Eye (tissue), 1 donor: ENCODE results near the gene TAF11L2.
"Not testable (repeated sequence)": the region's sequence is repeated elsewhere in the genome, so short reads cannot be mapped to it uniquely, and the experiment has no call there.

ENCODE experiments used
- DNase-seq: peaks from one replicate; pipeline ENCODE4 v3.0.0-alpha.2; 2015

TAF11L2 gene

DNA sequence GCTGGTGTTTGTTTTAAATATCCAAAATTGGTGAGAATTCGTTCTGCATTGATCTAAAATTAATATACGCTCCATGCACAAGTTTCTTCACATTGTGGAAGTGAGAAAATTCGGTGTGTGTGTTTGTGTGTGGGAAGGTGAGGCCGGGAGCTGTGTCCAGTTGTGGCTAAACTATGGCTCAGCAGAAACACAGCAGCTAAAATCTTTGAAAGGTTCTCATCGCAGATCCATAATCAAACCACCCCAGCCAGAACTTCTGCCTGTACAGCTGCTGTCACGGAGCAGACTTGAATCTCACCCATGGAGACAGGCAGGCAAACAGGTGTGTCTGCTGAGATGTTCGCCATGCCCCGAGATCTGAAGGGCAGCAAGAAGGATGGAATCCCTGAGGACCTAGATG lies at the start of gene TAF11L2:
Gene TAF11L2, plus strand, starts transcription at position 301 of the 400 bp plus-strand sequence.
- not testable (repeated sequence) for DNase-seq

DNA sequence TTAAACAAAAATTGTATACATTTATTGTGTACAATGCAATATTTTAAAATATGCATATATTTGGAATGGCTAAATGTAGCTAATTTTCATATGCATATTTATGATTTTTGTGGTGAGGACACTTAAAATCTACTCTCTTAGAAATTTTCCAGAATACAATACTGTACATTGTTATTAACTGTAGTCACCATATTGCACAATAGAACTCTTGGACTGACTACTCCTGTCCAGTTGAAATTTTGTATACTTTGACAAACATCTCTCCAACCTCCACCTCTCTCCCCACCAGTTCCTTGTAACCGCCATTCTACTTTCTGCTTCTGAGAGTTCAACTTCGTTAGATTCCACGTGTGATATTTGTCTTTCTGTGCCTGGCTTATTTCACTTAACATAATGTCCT lies 49.2 kb upstream of the TAF11L2 start:
- no peak for DNase-seq

DNA sequence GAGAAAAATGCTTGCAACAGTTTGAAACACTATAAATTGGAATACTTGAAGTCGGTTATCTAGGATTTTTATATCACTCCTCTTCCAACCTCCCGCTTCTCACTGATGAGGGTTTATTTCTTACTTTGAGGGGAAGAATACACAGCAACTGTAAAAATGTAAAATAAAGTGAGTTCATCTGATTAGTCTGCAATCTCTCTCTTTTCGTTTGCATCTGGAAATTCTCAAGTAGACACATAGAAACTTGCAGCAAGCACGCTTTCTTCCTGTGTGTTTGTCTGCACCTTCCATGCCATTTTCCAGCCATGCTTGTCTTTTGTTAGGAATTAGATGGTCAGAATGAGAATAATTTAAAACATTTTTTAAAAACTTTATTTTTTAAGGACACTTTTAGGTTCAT lies 45.1 kb upstream of the TAF11L2 start:
- DNase-seq = no peak

DNA sequence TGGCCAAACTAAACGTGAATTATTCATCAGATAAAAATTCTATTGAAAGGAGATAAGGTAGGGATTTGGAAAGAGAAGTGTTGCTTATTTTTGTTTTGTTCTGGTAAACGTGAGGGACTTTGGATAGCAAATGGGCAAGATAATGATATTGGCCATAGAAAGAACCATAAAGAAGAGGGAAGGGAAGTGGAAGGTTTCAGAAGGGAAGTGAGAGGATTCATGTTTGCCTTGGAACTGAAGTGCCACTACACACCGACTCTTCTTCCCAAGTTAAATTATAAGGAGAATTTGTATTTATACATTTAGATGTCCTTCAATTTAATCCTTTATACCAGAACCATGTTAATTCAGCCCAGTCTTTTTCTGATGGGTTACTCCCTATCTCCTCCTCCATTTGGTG lies 42.1 kb upstream of the TAF11L2 start:
- no peak for DNase-seq

DNA sequence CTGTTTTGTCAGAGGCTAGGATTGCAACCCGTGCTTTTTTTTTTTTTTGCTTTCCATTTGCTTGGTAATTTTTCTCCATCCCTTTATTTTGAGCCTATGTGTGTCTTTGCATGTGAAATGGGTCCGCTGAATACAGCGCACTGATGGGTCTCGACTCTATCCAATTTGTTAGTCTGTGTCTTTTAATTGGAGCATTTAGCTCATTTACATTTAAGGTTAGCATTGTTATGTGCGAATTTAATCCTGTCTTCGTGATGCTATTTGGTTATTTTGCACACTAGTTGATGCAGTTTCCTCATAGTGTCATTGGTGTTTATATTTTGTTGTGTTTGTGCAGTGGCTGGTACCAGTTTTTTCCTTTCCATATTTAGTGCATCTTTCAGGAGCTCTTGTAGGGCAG lies 36.2 kb upstream of the TAF11L2 start:
- no peak for DNase-seq

DNA sequence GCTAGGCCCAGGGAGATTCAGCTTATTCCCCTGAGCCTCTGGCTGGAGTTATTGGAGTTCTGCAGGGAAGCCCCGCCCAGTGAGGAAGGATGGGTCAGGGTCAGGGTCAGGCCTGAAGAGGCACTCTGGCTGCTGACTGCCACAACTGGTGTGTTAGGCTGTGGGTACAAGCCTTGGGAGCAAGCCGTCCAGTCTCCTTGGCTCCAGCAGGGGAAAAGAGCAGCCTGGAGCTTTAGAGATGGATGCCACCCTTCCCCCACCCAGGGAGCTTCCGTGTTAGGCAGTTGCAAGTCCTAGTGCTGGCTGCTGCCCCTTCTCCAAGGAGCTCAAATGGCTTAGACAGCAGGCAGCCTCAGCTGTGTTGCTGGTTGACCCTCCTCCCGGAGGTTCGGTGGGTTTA lies 34.4 kb upstream of the TAF11L2 start:
- DNase-seq = no peak

DNA sequence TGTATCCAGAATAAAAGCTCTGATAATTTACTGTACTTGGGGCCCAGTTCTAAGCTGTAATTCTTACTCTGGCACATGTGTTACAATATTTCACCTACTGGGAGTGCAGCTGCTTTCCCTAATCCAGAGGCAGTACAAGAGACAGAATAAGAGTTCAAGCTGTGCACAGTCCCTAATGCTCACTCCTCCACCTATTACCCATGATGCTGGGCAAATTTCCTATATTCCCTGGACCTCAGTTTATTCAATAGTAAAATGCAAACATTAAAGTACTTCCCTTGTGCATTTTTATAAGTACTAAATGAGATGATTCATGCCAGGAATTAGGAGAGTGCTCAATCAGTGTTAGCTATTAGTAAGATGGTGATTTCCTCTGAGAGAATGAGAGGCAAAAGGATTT lies 28.0 kb upstream of the TAF11L2 start:
- DNase-seq = no peak

DNA sequence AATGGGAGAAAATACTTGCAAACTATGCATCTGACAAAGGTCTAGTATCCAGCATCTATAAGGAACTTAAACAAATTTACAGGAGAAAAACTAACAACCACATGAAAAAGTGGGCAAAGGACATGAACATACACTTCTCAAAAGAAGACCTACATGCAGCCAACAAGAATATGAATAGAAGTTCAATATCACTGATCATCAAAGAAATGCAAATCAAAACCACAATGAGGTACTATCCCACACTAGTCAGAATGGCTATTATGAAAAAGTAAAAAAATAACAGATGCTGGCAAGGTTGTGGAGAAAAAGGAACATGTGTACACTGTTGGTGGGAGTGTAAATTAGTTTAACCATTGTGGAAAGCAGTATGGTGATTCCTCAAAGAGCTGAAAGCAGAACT lies 23.0 kb upstream of the TAF11L2 start:
- DNase-seq = not testable (repeated sequence)

DNA sequence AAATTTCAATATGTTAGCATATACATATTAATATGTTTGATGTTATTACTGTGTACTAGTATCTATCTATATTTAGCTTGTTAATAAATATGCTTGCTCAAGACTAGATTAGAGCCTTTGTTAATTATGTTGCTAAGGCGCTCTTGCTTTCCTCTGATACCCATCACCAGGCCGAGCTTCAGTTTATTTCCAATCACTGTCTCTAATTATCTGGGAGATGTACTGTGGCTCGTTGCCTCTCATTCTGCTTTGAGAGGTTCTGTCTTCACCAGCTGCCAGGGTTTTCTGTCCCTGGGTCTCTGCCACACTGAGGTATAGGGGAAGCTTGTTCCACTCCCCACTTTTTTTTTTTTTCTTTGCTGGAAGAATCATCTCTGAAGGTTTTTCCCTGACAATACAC lies 21.0 kb upstream of the TAF11L2 start:
- DNase-seq = no peak

DNA sequence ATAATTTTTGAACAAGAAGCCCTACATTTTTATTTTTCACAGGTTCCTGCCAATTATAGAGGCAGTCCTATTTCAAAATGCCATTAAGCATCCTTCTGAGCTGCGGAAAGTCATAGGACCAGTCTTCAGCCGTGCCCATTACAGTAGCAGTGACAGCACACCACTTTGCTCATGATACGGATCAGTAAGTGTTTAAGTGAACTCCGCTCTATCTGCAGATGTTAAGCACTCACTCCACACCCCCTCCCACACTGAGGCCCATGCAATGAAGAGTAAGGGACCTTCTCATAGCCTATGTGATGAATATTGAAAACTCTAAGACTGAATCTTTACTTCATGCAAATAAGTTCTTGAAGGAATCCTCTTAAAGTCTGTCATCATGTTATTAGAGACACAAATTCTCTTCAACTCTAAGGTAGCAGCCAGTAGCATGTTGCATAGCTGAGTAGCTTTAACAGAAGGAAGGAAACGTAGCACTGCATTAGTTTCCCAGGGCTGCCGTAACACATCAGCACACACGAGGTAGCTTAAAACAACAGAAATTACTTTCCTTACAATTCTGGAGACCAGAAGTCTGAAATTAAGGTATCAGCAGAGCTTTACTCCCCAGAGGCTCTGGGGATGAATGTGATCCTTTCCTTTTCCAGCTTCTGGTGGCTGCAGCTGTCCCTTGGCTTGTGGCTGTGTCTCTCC lies 20.3 kb upstream of the TAF11L2 start:
- DNase-seq = peak; percentile 62

DNA sequence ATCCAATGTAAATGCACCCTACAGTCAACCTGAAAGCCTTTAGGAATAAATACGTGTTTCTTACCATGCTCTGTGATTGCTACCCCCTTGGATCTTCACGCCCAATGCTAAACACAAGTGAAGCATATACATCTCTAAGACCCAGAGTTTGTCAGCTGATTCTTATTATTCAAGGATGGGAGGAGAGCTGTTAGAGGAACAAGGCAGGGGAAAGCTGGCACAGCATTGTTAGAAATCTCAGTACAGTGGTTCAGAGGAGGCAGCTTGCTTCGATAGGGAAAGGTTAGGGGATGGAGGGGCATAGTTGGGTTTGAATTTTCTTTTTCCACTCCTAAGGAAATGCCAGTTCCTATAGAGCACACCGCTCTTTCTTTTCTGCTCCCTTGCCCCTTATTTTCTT lies 16.7 kb upstream of the TAF11L2 start:
- DNase-seq = peak; percentile 55

DNA sequence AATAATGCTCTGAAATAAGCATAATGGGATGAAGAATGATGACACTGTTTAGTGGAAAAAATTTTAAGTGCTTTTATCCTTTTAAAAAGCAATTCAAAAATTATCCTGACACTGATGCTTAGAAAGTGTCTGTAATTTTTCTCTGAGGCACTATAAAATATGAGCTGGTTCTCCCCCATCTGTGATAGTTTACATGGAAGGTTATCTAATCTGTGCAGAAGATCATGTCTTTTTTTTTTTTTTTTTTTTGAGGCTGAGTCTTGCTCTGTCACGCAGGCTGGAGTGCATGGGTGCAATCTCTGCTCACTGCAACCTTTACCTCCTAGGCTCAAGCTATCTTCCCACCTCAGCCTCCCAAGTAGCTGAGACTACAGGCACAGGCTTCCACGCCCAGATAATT lies 15.2 kb upstream of the TAF11L2 start:
- no peak for DNase-seq

DNA sequence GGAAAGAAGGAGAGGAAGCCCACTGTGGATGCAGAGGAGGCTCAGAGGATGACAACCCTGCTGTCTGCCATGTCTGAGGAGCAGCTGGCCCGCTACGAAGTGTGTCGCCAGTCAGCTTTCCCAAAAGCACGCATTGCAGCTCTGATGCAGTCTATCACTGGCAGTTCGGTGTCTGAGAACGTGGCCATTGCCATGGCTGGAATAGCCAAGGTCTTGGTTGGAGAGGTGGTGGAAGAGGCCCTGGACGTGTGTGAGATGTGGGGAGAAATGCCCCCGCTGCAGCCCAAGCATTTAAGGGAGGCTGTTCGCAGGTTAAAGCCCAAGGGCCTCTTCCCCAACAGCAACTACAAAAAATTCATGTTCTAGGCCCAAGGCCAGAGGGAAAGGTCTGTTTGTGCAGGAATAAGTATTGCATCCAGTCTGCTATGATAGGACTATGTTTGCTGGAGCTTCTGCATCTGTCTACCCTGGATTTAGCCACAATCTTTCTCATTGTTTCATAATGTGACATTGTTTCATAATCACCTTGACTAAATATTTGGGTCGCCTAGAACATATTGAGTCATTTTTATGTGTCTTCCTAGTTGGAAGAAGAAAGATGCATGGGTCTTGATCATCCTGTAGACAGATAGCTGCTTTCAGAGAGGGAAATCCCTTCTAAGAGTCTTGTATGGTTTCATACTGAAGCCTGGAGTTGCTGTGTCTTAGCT lies 11.4 kb upstream of the TAF11L2 start:
- DNase-seq = not testable (repeated sequence)

DNA sequence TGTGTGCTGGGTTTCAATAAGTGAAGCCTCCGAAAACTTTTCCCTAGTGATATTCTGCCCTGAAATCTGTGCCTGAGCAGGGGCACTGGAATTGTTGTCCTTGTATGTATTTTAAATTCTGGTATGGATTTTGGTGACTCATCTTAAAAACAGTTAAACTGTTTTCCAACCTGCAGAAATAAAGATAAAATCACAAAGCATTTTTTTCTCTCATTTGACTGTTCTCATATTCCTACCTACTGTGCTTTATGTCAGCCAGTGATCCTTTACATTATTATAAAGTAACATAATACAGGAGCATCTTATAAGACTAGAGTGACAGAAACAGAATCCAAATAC lies 10.9 kb upstream of the TAF11L2 start:
- no peak for DNase-seq

DNA sequence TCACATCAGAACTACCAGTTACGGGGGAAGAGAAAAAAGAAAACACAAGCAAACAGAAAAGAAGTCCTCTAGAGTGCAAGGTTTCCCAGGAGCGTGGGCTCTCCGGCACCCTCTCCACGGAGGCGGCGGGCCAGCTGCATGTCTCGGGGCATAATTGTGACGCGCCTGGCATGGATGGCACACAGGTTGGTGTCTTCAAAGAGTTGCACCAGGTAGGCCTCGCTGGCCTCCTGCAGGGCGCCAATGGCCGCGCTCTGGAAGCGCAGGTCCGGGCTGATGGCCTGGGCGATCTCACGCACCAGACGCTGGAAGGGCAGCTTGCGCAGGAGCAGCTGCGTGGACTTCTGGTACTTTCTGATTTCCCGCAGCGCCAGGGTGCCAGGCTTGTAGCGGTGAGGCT lies 6.8 kb upstream of the TAF11L2 start:
- not testable (repeated sequence) for DNase-seq

DNA sequence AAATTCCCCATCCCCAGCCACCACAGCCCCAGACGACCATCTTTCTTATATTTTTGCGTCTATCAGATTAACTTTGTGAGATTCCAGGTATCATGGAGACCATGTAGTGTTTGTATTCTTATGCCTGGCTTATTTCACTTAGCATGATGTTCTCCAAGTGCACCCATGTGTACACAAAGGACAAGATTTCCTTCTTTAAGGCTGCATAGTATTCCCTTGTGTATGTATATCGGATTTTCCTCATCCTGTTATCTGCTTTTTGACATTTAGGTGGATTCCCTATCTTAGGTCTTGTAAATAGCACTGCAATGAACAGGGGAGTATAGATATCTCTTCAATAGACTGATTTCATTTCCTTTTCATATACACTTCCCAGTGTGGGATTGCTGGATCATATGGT lies 5.3 kb upstream of the TAF11L2 start:
- no peak for DNase-seq

DNA sequence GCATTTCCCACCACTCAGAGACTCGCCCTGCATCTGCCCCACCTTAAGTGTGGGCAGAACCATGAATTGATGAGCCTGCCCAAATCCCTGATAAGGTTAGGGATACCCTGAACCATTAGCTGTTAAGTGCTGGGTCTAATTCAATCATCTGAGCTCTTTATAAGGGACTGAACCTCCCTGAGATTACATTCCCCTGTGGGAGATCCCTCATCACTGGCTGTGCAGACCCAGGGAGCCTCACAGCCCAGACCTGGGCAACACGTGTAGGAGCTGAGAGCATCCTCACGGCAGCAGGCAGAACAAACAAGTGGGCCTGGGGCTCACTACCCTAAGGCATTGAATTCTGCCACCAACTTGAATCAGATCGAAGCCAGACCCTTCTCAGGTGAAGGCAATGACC lies 585 bp upstream of the TAF11L2 start:
- DNase-seq = no peak

DNA sequence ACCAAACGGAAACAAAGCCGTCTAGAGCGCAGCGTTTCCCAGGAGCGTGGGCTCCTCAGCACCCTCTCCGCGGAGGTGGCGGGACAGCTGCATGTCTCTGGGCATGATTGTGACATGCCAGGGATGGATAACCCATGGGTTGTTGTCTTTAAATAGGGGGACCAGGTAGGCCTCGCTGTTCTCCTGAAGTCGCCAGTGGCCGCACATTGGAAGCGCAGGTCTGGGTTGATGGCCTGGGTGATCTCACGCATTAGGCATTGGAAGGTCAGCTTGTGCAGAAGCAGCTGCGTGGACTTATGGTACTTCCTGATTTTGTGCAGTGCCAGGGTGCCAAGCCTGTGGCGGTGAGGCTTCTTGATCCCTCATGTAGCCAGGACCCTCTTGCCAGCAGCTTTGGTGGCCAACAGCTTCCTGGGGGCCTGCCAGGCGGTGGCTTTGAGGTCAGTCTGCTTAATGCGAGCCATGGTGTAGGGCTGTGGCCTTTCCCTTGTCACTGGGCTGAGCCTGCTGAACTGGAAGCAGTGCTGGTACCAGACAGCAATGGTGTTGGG lies 13.8 kb downstream of the TAF11L2 start:
- no peak for DNase-seq

DNA sequence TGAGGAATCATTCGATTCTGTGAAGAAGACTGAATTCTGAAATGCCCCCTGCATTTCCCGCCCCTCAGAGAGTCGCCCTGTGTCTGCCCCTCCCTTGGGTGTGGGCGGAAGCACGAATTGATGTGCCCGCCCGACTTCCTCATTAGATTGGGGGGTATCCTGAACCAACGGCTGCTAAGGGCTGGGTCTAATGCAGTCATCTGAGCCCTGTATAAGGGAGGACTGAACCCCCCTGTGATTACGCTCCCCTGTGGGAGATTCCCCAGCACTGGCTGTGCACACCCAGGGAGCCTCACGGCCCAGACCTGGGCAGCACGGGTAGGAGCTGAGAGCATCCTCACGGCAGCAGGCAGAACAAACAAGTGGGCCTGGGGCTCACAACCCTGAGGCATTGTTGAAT lies 19.5 kb downstream of the TAF11L2 start:
- not testable (repeated sequence) for DNase-seq

DNA sequence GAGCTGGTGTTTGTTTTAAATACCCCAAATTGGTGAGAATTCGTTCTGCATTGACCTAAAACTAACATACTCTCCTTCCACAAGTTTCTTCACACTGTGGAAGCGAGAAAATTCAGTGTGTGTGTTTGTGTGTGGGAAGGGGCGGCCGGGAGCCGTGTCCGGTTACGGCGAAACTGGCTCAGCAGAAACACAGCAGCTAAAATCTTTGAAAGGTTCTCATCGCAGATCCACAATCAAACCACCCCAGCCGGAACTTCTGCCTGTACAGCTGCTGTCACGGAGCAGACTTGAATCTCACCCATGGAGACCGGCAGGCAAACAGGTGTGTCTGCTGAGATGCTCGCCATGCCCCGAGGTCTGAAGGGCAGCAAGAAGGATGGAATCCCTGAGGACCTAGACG lies 20.0 kb downstream of the TAF11L2 start, which contains the start of gene TAF11L3:
Gene TAF11L3, plus strand, starts transcription at position 301 of the 400 bp plus-strand sequence.
- DNase-seq = not testable (repeated sequence)

DNA sequence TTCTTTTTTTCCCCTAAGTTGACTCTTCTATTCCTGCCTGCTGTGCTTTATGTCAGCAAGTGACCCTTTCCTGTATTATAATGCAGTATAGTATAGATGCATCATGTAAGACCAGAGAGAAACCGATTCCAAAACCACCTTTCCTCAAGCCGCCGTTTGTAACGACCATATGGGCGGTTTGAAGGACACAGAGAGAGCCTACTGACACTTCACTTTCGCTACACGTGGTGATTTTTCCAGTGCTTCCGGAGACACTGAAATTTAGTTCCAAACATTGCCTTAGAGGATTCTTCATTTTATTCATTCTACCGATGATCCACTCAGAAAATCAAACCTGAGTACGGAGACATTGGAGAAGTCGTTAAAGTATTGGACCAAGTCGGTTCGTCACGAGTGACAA lies 21.5 kb downstream of the TAF11L2 start:
- not testable (repeated sequence) for DNase-seq

DNA sequence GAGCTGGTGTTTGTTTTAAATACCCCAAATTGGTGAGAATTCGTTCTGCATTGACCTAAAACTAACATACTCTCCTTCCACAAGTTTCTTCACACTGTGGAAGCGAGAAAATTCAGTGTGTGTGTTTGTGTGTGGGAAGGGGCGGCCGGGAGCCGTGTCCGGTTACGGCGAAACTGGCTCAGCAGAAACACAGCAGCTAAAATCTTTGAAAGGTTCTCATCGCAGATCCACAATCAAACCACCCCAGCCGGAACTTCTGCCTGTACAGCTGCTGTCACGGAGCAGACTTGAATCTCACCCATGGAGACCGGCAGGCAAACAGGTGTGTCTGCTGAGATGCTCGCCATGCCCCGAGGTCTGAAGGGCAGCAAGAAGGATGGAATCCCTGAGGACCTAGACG lies 23.5 kb downstream of the TAF11L2 start, which contains the start of gene TAF11L4:
Gene TAF11L4, plus strand, starts transcription at position 301 of the 400 bp plus-strand sequence.
- not testable (repeated sequence) for DNase-seq

DNA sequence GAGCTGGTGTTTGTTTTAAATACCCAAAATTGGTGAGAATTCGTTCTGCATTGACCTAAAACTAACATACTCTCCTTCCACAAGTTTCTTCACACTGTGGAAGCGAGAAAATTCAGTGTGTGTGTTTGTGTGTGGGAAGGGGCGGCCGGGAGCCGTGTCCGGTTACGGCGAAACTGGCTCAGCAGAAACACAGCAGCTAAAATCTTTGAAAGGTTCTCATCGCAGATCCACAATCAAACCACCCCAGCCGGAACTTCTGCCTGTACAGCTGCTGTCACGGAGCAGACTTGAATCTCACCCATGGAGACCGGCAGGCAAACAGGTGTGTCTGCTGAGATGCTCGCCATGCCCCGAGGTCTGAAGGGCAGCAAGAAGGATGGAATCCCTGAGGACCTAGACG lies 26.9 kb downstream of the TAF11L2 start, which contains the start of gene TAF11L5:
Gene TAF11L5, plus strand, starts transcription at position 301 of the 400 bp plus-strand sequence.
- DNase-seq = not testable (repeated sequence)

DNA sequence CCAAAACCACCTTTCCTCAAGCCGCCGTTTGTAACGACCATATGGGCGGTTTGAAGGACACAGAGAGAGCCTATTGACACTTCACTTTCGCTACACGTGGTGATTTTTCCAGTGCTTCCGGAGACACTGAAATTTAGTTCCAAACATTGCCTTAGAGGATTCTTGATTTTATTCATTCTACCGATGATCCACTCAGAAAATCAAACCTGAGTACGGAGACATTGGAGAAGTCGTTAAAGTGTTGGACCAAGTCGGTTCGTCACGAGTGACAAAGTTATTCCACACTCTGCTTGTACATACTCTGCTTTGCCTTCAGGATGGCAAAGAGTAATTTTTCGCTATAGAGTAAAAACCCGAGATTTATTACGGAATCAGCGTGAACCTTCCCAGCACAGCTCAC lies 28.5 kb downstream of the TAF11L2 start:
- not testable (repeated sequence) for DNase-seq
